Activated naive CD8-positive, alpha-beta T cell treated with anti-CD3 and anti-CD28 coated beads, Interleukin-2, amount 50 U/mL, for 16 hours (primary cell): ENCODE data around the gene RFLNA.

Source experiments
- DNase-seq: peaks from one replicate; pipeline ENCODE4 v3.0.0-alpha.2; 2020; ENCODE audit warnings: low read depth, low spot score

RFLNA gene

GRCh38 chr12:124358572-124358971, 63.7 kb downstream of the RFLNA start:
- DNase-seq: no peak

GRCh38 chr12:124359671-124360581, 65.0 kb downstream of the RFLNA start:
- no peak for DNase-seq

GRCh38 chr12:124361074-124361970, 66.4 kb downstream of the RFLNA start:
- DNase-seq: no peak

- DNase-seq: no peak
Observed at GRCh38 chr12:124361996-124362395, 67.1 kb downstream of the RFLNA start.

- no peak for DNase-seq
Observed at GRCh38 chr12:124363353-124363965, 68.6 kb downstream of the RFLNA start.

GRCh38 chr12:124364543-124364942, 69.7 kb downstream of the RFLNA start:
- no peak for DNase-seq
